Effector memory CD8-positive, alpha-beta T cell (primary cell): ENCODE results near the gene VPS13D.

ENCODE experiments used
- ATAC-seq: fragments of 150-1000 bp; cut with Tn5 transposase; replicated peaks from 2 replicates; pipeline ENCODE4 v1.10.0; 2021; ENCODE audit warnings: mild to moderate bottlenecking, moderate library complexity
- DNase-seq, 3 experiments: peaks; one replicate each; pipeline ENCODE4 v3.0.0; 2021
- H3K27ac Mint-ChIP-seq, 2 donors: one replicate each; pipeline ENCODE4 v1.8.0; 2022; ENCODE audit warnings: mild to moderate bottlenecking in 2 of 2, mixed read lengths in 2 of 2, moderate library complexity in 2 of 2
- H3K27me3 Mint-ChIP-seq, 2 donors: one replicate each; pipeline ENCODE4 v1.8.0; 2022; ENCODE audit warnings: mixed read lengths in 2 of 2
- H3K36me3 Mint-ChIP-seq: one replicate; pipeline ENCODE4 v1.8.0; 2022; ENCODE audit warnings: mild to moderate bottlenecking, moderate library complexity, mixed read lengths; ENCODE audit not compliant: insufficient read depth
- H3K4me1 Mint-ChIP-seq, 2 donors: one replicate each; pipeline ENCODE4 v1.8.0; 2022; ENCODE audit warnings: low read depth in 2 of 2, mixed read lengths in 2 of 2
- H3K4me3 Mint-ChIP-seq, 2 donors: one replicate each; pipeline ENCODE4 v1.8.0; 2022; ENCODE audit warnings: mild to moderate bottlenecking in 2 of 2, mixed read lengths in 2 of 2, moderate library complexity in 2 of 2
- H3K9me3 Mint-ChIP-seq, 2 donors: one replicate each; pipeline ENCODE4 v1.8.0; 2022; ENCODE audit warnings: mixed read lengths in 2 of 2

VPS13D gene

GRCh38 chr1:12369258-12369657 is 139.4 kb downstream of the VPS13D start:
- Mint-ChIP-seq H3K27ac (peak overlapping the region in 1 of 2 donors; percentile 26), H3K9me3 (no peaks in the 10 kb centered on the region), H3K27me3 (no peaks in the 10 kb centered on the region), H3K4me3 (no peak overlapping the region), H3K4me1 (no peaks in the 10 kb centered on the region), H3K36me3 (peaks cover 52% of the 10 kb centered on the region)
- DNase-seq (no peak), ATAC-seq (no peak)

- H3K9me3 Mint-ChIP-seq = no peaks in the 10 kb centered on the region
- no peak overlapping the region for H3K4me3 Mint-ChIP-seq
- H3K27ac Mint-ChIP-seq = peak overlapping the region in 1 of 2 donors; percentile 26
- ATAC-seq (no peak), DNase-seq (no peak)
- H3K4me1 Mint-ChIP-seq = no peaks in the 10 kb centered on the region
- H3K27me3 Mint-ChIP-seq = no peaks in the 10 kb centered on the region
- peaks cover 42% of the 10 kb centered on the region for H3K36me3 Mint-ChIP-seq
These were observed 140.6 kb downstream of the VPS13D start for GRCh38 chr1:12370333-12370975.

GRCh38 chr1:12371053-12371452 is 141.2 kb downstream of the VPS13D start:
- ATAC-seq (no peak), DNase-seq (no peak)
- Mint-ChIP-seq H3K9me3 (no peaks in the 10 kb centered on the region), H3K36me3 (peaks cover 42% of the 10 kb centered on the region), H3K4me1 (no peaks in the 10 kb centered on the region), H3K27ac (no peak overlapping the region), H3K27me3 (no peaks in the 10 kb centered on the region), H3K4me3 (no peak overlapping the region)

- no peak overlapping the region for H3K4me3 Mint-ChIP-seq
- DNase-seq = no peak
- ATAC-seq = no peak
- no peaks in the 10 kb centered on the region for H3K27me3 Mint-ChIP-seq
- no peak overlapping the region for H3K27ac Mint-ChIP-seq
- H3K36me3 Mint-ChIP-seq = peaks cover 48% of the 10 kb centered on the region
- H3K9me3 Mint-ChIP-seq = no peaks in the 10 kb centered on the region
- no peaks in the 10 kb centered on the region for H3K4me1 Mint-ChIP-seq
These were observed 142.3 kb downstream of the VPS13D start for GRCh38 chr1:12372180-12372579.

- DNase-seq (no peak), ATAC-seq (no peak)
- no peak overlapping the region for H3K4me3 Mint-ChIP-seq
- no peaks in the 10 kb centered on the region for H3K4me1 Mint-ChIP-seq
- H3K9me3 Mint-ChIP-seq = no peaks in the 10 kb centered on the region
- peaks cover 48% of the 10 kb centered on the region for H3K36me3 Mint-ChIP-seq
- H3K27me3 Mint-ChIP-seq = no peaks in the 10 kb centered on the region
- no peak overlapping the region for H3K27ac Mint-ChIP-seq
These were observed 142.9 kb downstream of the VPS13D start for GRCh38 chr1:12372761-12373160.

- Mint-ChIP-seq H3K36me3 (peaks cover 48% of the 10 kb centered on the region), H3K9me3 (no peaks in the 10 kb centered on the region)
These were observed 145.5 kb downstream of the VPS13D start for GRCh38 chr1:12375133-12375829.

GRCh38 chr1:12376236-12377045 is 146.6 kb downstream of the VPS13D start:
- no peaks in the 10 kb centered on the region for H3K9me3 Mint-ChIP-seq
- peak overlapping the region in 1 of 2 donors; percentile 20 for H3K27ac Mint-ChIP-seq
- no peaks in the 10 kb centered on the region for H3K4me1 Mint-ChIP-seq
- H3K27me3 Mint-ChIP-seq = no peaks in the 10 kb centered on the region
- ATAC-seq = no peak
- no peak for DNase-seq
- peaks cover 43% of the 10 kb centered on the region for H3K36me3 Mint-ChIP-seq
- no peak overlapping the region for H3K4me3 Mint-ChIP-seq

More at GRCh38 chr1:12375133-12375829, 145.5 kb downstream of the VPS13D start:
- Mint-ChIP-seq H3K4me3 (no peak overlapping the region), H3K4me1 (no peaks in the 10 kb centered on the region), H3K27me3 (no peaks in the 10 kb centered on the region), H3K27ac (no peak overlapping the region)
- ATAC-seq = no peak
- DNase-seq = no peak

- peak overlapping the region in 1 of 2 donors; percentile 44 for H3K27ac Mint-ChIP-seq
- ATAC-seq (no peak), DNase-seq (no peak)
- peaks cover 41% of the 10 kb centered on the region for H3K36me3 Mint-ChIP-seq
- no peaks in the 10 kb centered on the region for H3K9me3 Mint-ChIP-seq
- no peaks in the 10 kb centered on the region for H3K27me3 Mint-ChIP-seq
- H3K4me3 Mint-ChIP-seq = no peak overlapping the region
- peaks cover 6 to 16% of the 10 kb centered on the region in 2 donors for H3K4me1 Mint-ChIP-seq
These were observed 150.8 kb downstream of the VPS13D start for GRCh38 chr1:12380326-12381249.

GRCh38 chr1:12383001-12383400 is 153.2 kb downstream of the VPS13D start:
- H3K27ac Mint-ChIP-seq = peak overlapping the region; percentile 0 to 7
- peaks cover 11 to 26% of the 10 kb centered on the region in 2 donors for H3K4me1 Mint-ChIP-seq

GRCh38 chr1:12383786-12384185 is 154.0 kb downstream of the VPS13D start:
- Mint-ChIP-seq H3K27me3 (no peaks in the 10 kb centered on the region), H3K4me1 (peaks cover 11 to 26% of the 10 kb centered on the region in 2 donors), H3K36me3 (peaks cover 50% of the 10 kb centered on the region), H3K27ac (peak overlapping the region; percentile 0 to 7), H3K4me3 (no peak overlapping the region), H3K9me3 (peaks cover 0 to 3% of the 10 kb centered on the region in 2 donors)
- ATAC-seq = no peak
- no peak for DNase-seq

More at GRCh38 chr1:12383001-12383400, 153.2 kb downstream of the VPS13D start:
- Mint-ChIP-seq H3K9me3 (peaks cover 0 to 3% of the 10 kb centered on the region in 2 donors), H3K4me3 (no peak overlapping the region), H3K36me3 (peaks cover 49% of the 10 kb centered on the region), H3K27me3 (no peaks in the 10 kb centered on the region)
- DNase-seq (no peak), ATAC-seq (no peak)

GRCh38 chr1:12384836-12385456 is 155.1 kb downstream of the VPS13D start:
- H3K9me3 Mint-ChIP-seq = peaks cover 0 to 3% of the 10 kb centered on the region in 2 donors
- H3K27ac Mint-ChIP-seq = peak overlapping the region; percentile 29 to 42
- no peaks in the 10 kb centered on the region for H3K27me3 Mint-ChIP-seq
- H3K36me3 Mint-ChIP-seq = peaks cover 41% of the 10 kb centered on the region
- DNase-seq (no peak), ATAC-seq (peak; percentile 56)
- peak overlapping the region; percentile 49 to 59 for H3K4me3 Mint-ChIP-seq
- H3K4me1 Mint-ChIP-seq = peaks cover 11 to 26% of the 10 kb centered on the region in 2 donors

GRCh38 chr1:12386130-12386529 is 156.3 kb downstream of the VPS13D start:
- H3K36me3 Mint-ChIP-seq = peaks cover 37% of the 10 kb centered on the region
- no peaks in the 10 kb centered on the region for H3K27me3 Mint-ChIP-seq
- peak; percentile 81 for ATAC-seq
- H3K4me1 Mint-ChIP-seq = peaks cover 11 to 29% of the 10 kb centered on the region in 2 donors
- peaks cover 0 to 3% of the 10 kb centered on the region in 2 donors for H3K9me3 Mint-ChIP-seq
- H3K4me3 Mint-ChIP-seq = peak overlapping the region in 1 of 2 donors; percentile 49
- no peak for DNase-seq
- H3K27ac Mint-ChIP-seq = peak overlapping the region in 1 of 2 donors; percentile 3
